SK-N-SH (cell line): ENCODE results near the gene TMEM117.

Source experiments
- CHD2 ChIP-seq: fragments of 150-350 bp; IDR thresholded peaks from 2 replicates; pipeline ENCODE4 v1.6.1; 2018; ENCODE audit warnings: low read length; ENCODE audit not compliant: partially characterized antibody
- CTCF ChIP-seq: fragments of 200-600 bp; sonication (generic); IDR thresholded peaks from 2 replicates; pipeline ENCODE4 v1.6.1; 2017; ENCODE audit warnings: antibody characterized with exemption, mild to moderate bottlenecking, moderate library complexity
- EP300 ChIP-seq, 2 experiments: IDR thresholded peaks; 2 replicates each; pipeline versions ENCODE4 v1.4.0 to v1.6.1; 2012; ENCODE audit warnings: borderline replicate concordance in 1 of 2, low read depth in 1 of 2, low read length in 1 of 2
- GABPA ChIP-seq: IDR thresholded peaks from 2 replicates; pipeline ENCODE4 v1.4.0; 2012; ENCODE audit warnings: low read depth, mild to moderate bottlenecking
- TCF12 ChIP-seq: IDR thresholded peaks from 2 replicates; pipeline ENCODE4 v1.4.0; 2012

- TF ChIP-seq CTCF = no peak
- TF ChIP-seq GABPA = no peak
- TF ChIP-seq TCF12 = no peak
- TF ChIP-seq EP300 (IDR thresholded peaks at IDR 0.05; ENCODE audit: borderline replicate concordance in 1 of 2, low read depth in 1 of 2, low read length in 1 of 2) = no peak
- no peak for TF ChIP-seq CHD2
Observed at GRCh38 chr12:44422559-44422958, 586.7 kb downstream of the TMEM117 start.
